Measurements from ENCODE around the gene FCER2.

Gene FCER2

GRCh38 chr19:7732045-7732444 is 30.1 kb upstream of the FCER2 start, which contains the start of gene CLEC4G:
CLEC4G (minus strand) TSS chr19:7732110; CDS start chr19:7732102, 8 bp downstream.
- DNase-seq, result no peak

GRCh38 chr19:7731615-7732014 is 29.7 kb upstream of the FCER2 start:
- DNase-seq, result no peak

- no peak for DNase-seq
Measured at GRCh38 chr19:7731218-7731595, 29.3 kb upstream of the FCER2 start.

- no peak for DNase-seq
Measured at GRCh38 chr19:7730286-7731217, 28.6 kb upstream of the FCER2 start.

- no peak for DNase-seq
Measured at GRCh38 chr19:7729831-7730285, 27.9 kb upstream of the FCER2 start.

GRCh38 chr19:7729211-7729610 is 27.3 kb upstream of the FCER2 start:
- no peak for DNase-seq

GRCh38 chr19:7725791-7726190 is 23.9 kb upstream of the FCER2 start:
- DNase-seq, result no peak

- no peak for DNase-seq
Measured at GRCh38 chr19:7722231-7722651, 20.3 kb upstream of the FCER2 start.

GRCh38 chr19:7720351-7720750 is 18.4 kb upstream of the FCER2 start:
- DNase-seq, result no peak

GRCh38 chr19:7718668-7719067 is 16.7 kb upstream of the FCER2 start:
- no peak for DNase-seq

- DNase-seq, result no peak
Measured at GRCh38 chr19:7716762-7717161, 14.8 kb upstream of the FCER2 start.

GRCh38 chr19:7715671-7716070 is 13.7 kb upstream of the FCER2 start:
- no peak for DNase-seq

- no peak for DNase-seq
Measured at GRCh38 chr19:7710616-7711015, 8.7 kb upstream of the FCER2 start.

GRCh38 chr19:7709932-7710460 is 8.1 kb upstream of the FCER2 start:
- DNase-seq, result no peak

GRCh38 chr19:7706955-7707456 is 5.1 kb upstream of the FCER2 start:
- no peak for DNase-seq

- no peak for DNase-seq
Measured at GRCh38 chr19:7706188-7706954, 4.4 kb upstream of the FCER2 start.

GRCh38 chr19:7705387-7706187 is 3.7 kb upstream of the FCER2 start:
- peak; percentile 81 for DNase-seq

- DNase-seq, result no peak
Measured at GRCh38 chr19:7704280-7705060, 2.5 kb upstream of the FCER2 start.

GRCh38 chr19:7703332-7703731 is 1.4 kb upstream of the FCER2 start:
- no peak for DNase-seq

- no peak for DNase-seq
Measured at GRCh38 chr19:7701049-7701653, 780 bp downstream of the FCER2 start.
